Activated B cell treated with CpG ODN at 0.5 μM for 24 hours (primary cell): ENCODE measurements around the gene LRRFIP2. TPM values are rescaled to one million over a fixed set of nuclear protein-coding genes. Genes with fewer than 3 reads are reported as not detected.
"Not testable (repeated sequence)": the region's sequence is repeated elsewhere in the genome, so short reads cannot be mapped to it uniquely, and the experiment has no call there.

Experiments
- ATAC-seq: fragments of 200-7000 bp; cut with Tn5 transposase; one replicate; pipeline ENCODE4 v1.10.0; 2021; ENCODE audit warnings: low read depth, mild to moderate bottlenecking, moderate library complexity
- CTCF ChIA-PET: fragments of 350-600 bp; sonication (Branson Sonifier 250); formaldehyde crosslinking; loops from one replicate; lab custom pipeline; 2021; ENCODE audit warnings: antibody characterized with exemption; lab: Charles Lee
- POLR2A ChIA-PET: fragments of 350-600 bp; sonication (Branson Sonifier 250); formaldehyde crosslinking; loops from one replicate; lab custom pipeline; 2021; ENCODE audit warnings: antibody characterized with exemption; lab: Charles Lee
- DNase-seq: peaks from one replicate; pipeline ENCODE4 v3.0.0; 2022
- H3K27ac Mint-ChIP-seq: one replicate; pipeline ENCODE4 v1.8.0; 2020; ENCODE audit warnings: mixed read lengths
- H3K27me3 Mint-ChIP-seq: one replicate; pipeline ENCODE4 v1.8.0; 2021; ENCODE audit warnings: mixed read lengths
- H3K36me3 Mint-ChIP-seq: one replicate; pipeline ENCODE4 v1.8.0; 2021; ENCODE audit warnings: low read depth, mixed read lengths
- H3K4me1 Mint-ChIP-seq: one replicate; pipeline ENCODE4 v1.8.0; 2021; ENCODE audit warnings: mixed read lengths
- H3K4me3 Mint-ChIP-seq: one replicate; pipeline ENCODE4 v1.8.0; 2020; ENCODE audit warnings: mild to moderate bottlenecking, mixed read lengths
- H3K9me3 Mint-ChIP-seq: one replicate; pipeline ENCODE4 v1.8.0; 2020; ENCODE audit warnings: mixed read lengths
- CTCF ChIP-seq: fragments of 200-600 bp; IDR thresholded peaks from one replicate; pipeline ENCODE4 v1.8.0; 2022; ENCODE audit warnings: antibody characterized with exemption, mild to moderate bottlenecking
- intact Hi-C: fragments of 100-400 bp; cut with micrococcal nuclease; formaldehyde crosslinking; loops from one replicate; pipeline ENCODE4 v1.15.1; 2024
- total RNA-seq: library from RNA; stranded (reverse); gene quantifications from 2 replicates; pipeline ENCODE4 v1.2.3, GENCODE V29; 2022

Gene LRRFIP2
- total RNA-seq, 1 donor from 2014 or later = 33.9 TPM

- Mint-ChIP-seq H3K4me3 (no peak overlapping the region), H3K27me3 (no peaks in the 10 kb centered on the region), H3K36me3 (peaks cover 29% of the 10 kb centered on the region), H3K4me1 (peaks cover 4% of the 10 kb centered on the region), H3K9me3 (no peaks in the 10 kb centered on the region), H3K27ac (no peak overlapping the region)
- CTCF ChIA-PET = no interaction called here
- POLR2A ChIA-PET = no interaction called here
- DNase-seq (no peak), ATAC-seq (no peak)
- TF ChIP-seq CTCF = no peak
- intact Hi-C loops = no loop called here
Observed at GRCh38 chr3:37154668-37155314, 19.6 kb downstream of the LRRFIP2 start.

- no peak for ATAC-seq
- Mint-ChIP-seq H3K9me3 (no peaks in the 10 kb centered on the region), H3K4me3 (no peak overlapping the region), H3K36me3 (peaks cover 44% of the 10 kb centered on the region), H3K27ac (no peak overlapping the region), H3K4me1 (peaks cover 26% of the 10 kb centered on the region), H3K27me3 (no peaks in the 10 kb centered on the region)
- intact Hi-C loops = no loop called here
- no peak for TF ChIP-seq CTCF
- DNase-seq = no peak
- ChIA-PET CTCF (no interaction called here), POLR2A (no interaction called here)
Observed at GRCh38 chr3:37150621-37151020, 23.8 kb downstream of the LRRFIP2 start.

- CTCF ChIA-PET = no interaction called here
- Mint-ChIP-seq H3K9me3 (no peaks in the 10 kb centered on the region), H3K4me1 (peaks cover 33% of the 10 kb centered on the region), H3K4me3 (no peak overlapping the region), H3K27me3 (no peaks in the 10 kb centered on the region), H3K27ac (no peak overlapping the region), H3K36me3 (peaks cover 45% of the 10 kb centered on the region)
- POLR2A ChIA-PET = no interaction called here
- TF ChIP-seq CTCF = no peak
- intact Hi-C loops = no loop called here
- no peak for DNase-seq
- ATAC-seq = no peak
Observed at GRCh38 chr3:37149257-37149656, 25.1 kb downstream of the LRRFIP2 start.

GRCh38 chr3:37148208-37148607, 26.2 kb downstream of the LRRFIP2 start:
- H3K36me3 Mint-ChIP-seq = peaks cover 51% of the 10 kb centered on the region
- ATAC-seq = no peak
- no peak overlapping the region for H3K27ac Mint-ChIP-seq
- CTCF ChIA-PET = no interaction called here
- no peak overlapping the region for H3K4me3 Mint-ChIP-seq
- peaks cover 35% of the 10 kb centered on the region for H3K4me1 Mint-ChIP-seq
- TF ChIP-seq CTCF = no peak
- POLR2A ChIA-PET = interaction anchor here (0.6 kb wide), 1 partner anchor 23 kb away, joined by 3 read pairs; no protein-coding TSS in a partner anchor
- no peak for DNase-seq
- intact Hi-C loops = no loop called here
- H3K27me3 Mint-ChIP-seq = no peaks in the 10 kb centered on the region
- no peaks in the 10 kb centered on the region for H3K9me3 Mint-ChIP-seq

- Mint-ChIP-seq H3K4me3 (peak overlapping the region; percentile 28), H3K36me3 (peaks cover 56% of the 10 kb centered on the region), H3K9me3 (no peaks in the 10 kb centered on the region), H3K27ac (no peak overlapping the region), H3K27me3 (no peaks in the 10 kb centered on the region), H3K4me1 (peaks cover 35% of the 10 kb centered on the region)
- POLR2A ChIA-PET = interaction anchor here (0.6 kb wide), 1 partner anchor 23 kb away, joined by 3 read pairs; no protein-coding TSS in a partner anchor
- DNase-seq = no peak
- no peak for ATAC-seq
- CTCF ChIA-PET = no interaction called here
- no peak for TF ChIP-seq CTCF
- intact Hi-C loops = no loop called here
Observed at GRCh38 chr3:37147666-37148065, 26.7 kb downstream of the LRRFIP2 start.

- DNase-seq, POLR2A ChIA-PET, ATAC-seq, CTCF ChIA-PET, H3K27me3 Mint-ChIP-seq, H3K27ac Mint-ChIP-seq, intact Hi-C loops, H3K4me3 Mint-ChIP-seq, H3K9me3 Mint-ChIP-seq: not testable (repeated sequence)
- Mint-ChIP-seq H3K36me3 (peaks cover 58% of the 10 kb centered on the region), H3K4me1 (peaks cover 35% of the 10 kb centered on the region)
Observed at GRCh38 chr3:37146927-37147326, 27.5 kb downstream of the LRRFIP2 start.
